NCI-H2227 (cell line): ENCODE data around the gene ALKBH6.
"Not testable (repeated sequence)": the region's sequence is repeated elsewhere in the genome, so short reads cannot be mapped to it uniquely, and the experiment has no call there.

Experiments used
- DNase-seq: peaks from one replicate; lab custom pipeline; 2025; ENCODE audit not compliant: unreplicated experiment; lab: John Stamatoyannopoulos, UW

Gene ALKBH6

GRCh38 chr19:36014012-36014924 is at the start of gene ALKBH6:
Gene ALKBH6 (minus strand): TSS chr19:36014213. CDS start chr19:36013397, 816 bp downstream.
- peak; percentile 100 for DNase-seq

- no peak for DNase-seq
These were observed 47.4 kb upstream of the ALKBH6 start for GRCh38 chr19:36061367-36061766.

- DNase-seq: peak; percentile 72
These were observed 46.4 kb upstream of the ALKBH6 start for GRCh38 chr19:36060430-36060829.

GRCh38 chr19:36059180-36059910 is 45.3 kb upstream of the ALKBH6 start:
- DNase-seq: no peak

- DNase-seq: no peak
These were observed 44.6 kb upstream of the ALKBH6 start for GRCh38 chr19:36058481-36059179.

- peak; percentile 100 for DNase-seq
These were observed 41.0 kb upstream of the ALKBH6 start, which contains the start of gene WDR62 for GRCh38 chr19:36054733-36055686. Gene WDR62 (plus strand): TSS chr19:36054897. CDS start chr19:36054972, 75 bp downstream.

GRCh38 chr19:36054119-36054732 is 40.2 kb upstream of the ALKBH6 start, which contains the start of gene THAP8:
Gene THAP8 (minus strand): TSS chr19:36054285. CDS start chr19:36054217, 68 bp downstream.
- DNase-seq: peak; percentile 100

GRCh38 chr19:36051637-36052036 is 37.6 kb upstream of the ALKBH6 start:
- peak; percentile 64 for DNase-seq

GRCh38 chr19:36051236-36051635 is 37.2 kb upstream of the ALKBH6 start:
- DNase-seq: peak; percentile 77

- DNase-seq: no peak
These were observed 35.2 kb upstream of the ALKBH6 start for GRCh38 chr19:36049080-36049698.

- DNase-seq: no peak
These were observed 33.8 kb upstream of the ALKBH6 start for GRCh38 chr19:36047835-36048234.

- no peak for DNase-seq
These were observed 32.5 kb upstream of the ALKBH6 start for GRCh38 chr19:36046443-36047050.

GRCh38 chr19:36043952-36044351 is 29.9 kb upstream of the ALKBH6 start:
- DNase-seq: no peak

- no peak for DNase-seq
These were observed 27.8 kb upstream of the ALKBH6 start for GRCh38 chr19:36041831-36042230.

GRCh38 chr19:36041092-36041491 is 27.1 kb upstream of the ALKBH6 start:
- DNase-seq: not testable (repeated sequence)

- no peak for DNase-seq
These were observed 26.5 kb upstream of the ALKBH6 start for GRCh38 chr19:36040495-36040894.

- DNase-seq: peak; percentile 99
These were observed 18.5 kb upstream of the ALKBH6 start, which contains the start of gene CLIP3 for GRCh38 chr19:36032251-36033104. Gene CLIP3 (minus strand): TSS chr19:36032873. CDS start chr19:36032357, 516 bp downstream.

GRCh38 chr19:36031308-36031707 is 17.3 kb upstream of the ALKBH6 start:
- DNase-seq: no peak
